ENCODE data around the gene RGS10. TPM values are rescaled to one million over a fixed set of nuclear protein-coding genes. Genes with fewer than 3 reads are reported as not detected.

Gene RGS10
- total and polyA plus RNA-seq, 2 of the 8 experiments (the other 6 are each of a cell fraction or from before 2014, with no cell fraction given): 5.5 to 13.1 TPM

- Histone ChIP-seq H3K27me3 (replicated peaks in 1 of 4; ENCODE audit: control insufficient read depth in 3 of 4, extremely low read depth in 1 of 4, insufficient read depth in 3 of 4, low read length in 3 of 4) (peaks cover 4 to 28% (median 17%) of the 10 kb centered on the region in 4 experiments; a peak in 6 of 7 replicates), H4K20me1 (replicated peaks in 1 of 2; ENCODE audit: control insufficient read depth in 1 of 2, insufficient read depth in 2 of 2, low read length in 2 of 2) (no peaks in the 10 kb centered on the region), H2BK15ac (ENCODE audit: low read length) (no peak overlapping the region), H3K4me3 (ENCODE audit: extremely low read depth in 1 of 4, insufficient read depth in 2 of 4, low read depth in 3 of 4, low read length in 4 of 4) (no peak overlapping the region), H2BK12ac (ENCODE audit: low read depth, low read length) (no peak overlapping the region), H3K23me2 (ENCODE audit: low read depth, low read length) (no peaks in the 10 kb centered on the region; the same call in 1 of the 2 replicates), H3K23ac (ENCODE audit: insufficient read length) (no peak overlapping the region), H3K79me2 (ENCODE audit: control insufficient read depth in 1 of 2, insufficient read depth in 2 of 2, low read length in 2 of 2) (no peaks in the 10 kb centered on the region), H2BK120ac (replicated peaks; ENCODE audit: low read depth, low read length) (no peak overlapping the region), H2BK20ac (ENCODE audit: low read length) (no peak overlapping the region), H3K4me1 (replicated peaks in 1 of 4; ENCODE audit: control insufficient read depth in 3 of 4, insufficient read depth in 4 of 4, low read length in 3 of 4) (no peaks in the 10 kb centered on the region), H3K14ac (ENCODE audit: insufficient read length) (no peak overlapping the region), H3K79me1 (ENCODE audit: low read depth, low read length) (no peaks in the 10 kb centered on the region), H3K9me3 (ENCODE audit: insufficient read depth in 2 of 2, low read depth in 1 of 2, low read length in 1 of 2) (no peaks in the 10 kb centered on the region), H4K5ac (ENCODE audit: insufficient read length, low read depth, low read length) (no peak overlapping the region), H2BK5ac (ENCODE audit: low read depth, low read length) (no peak overlapping the region), H3K36me3 (ENCODE audit: control insufficient read depth in 2 of 4, insufficient read depth in 4 of 4, low read length in 3 of 4) (no peaks in the 10 kb centered on the region), H2AK5ac (ENCODE audit: low read depth, low read length) (no peak overlapping the region), H4K8ac (ENCODE audit: extremely low read depth, insufficient read depth, low read length) (no peak overlapping the region), H3K9ac (replicated peaks in 1 of 4; ENCODE audit: extremely low read depth in 1 of 4, low read depth in 3 of 4, low read length in 3 of 4) (no peak overlapping the region), H2AFZ (ENCODE audit: low read length) (no peak overlapping the region), H3K56ac (replicated peaks; ENCODE audit: insufficient read length, low read depth, low read length) (no peak overlapping the region), H3K27ac (ENCODE audit: low read depth, low read length) (no peak overlapping the region), H3K4ac (replicated peaks; ENCODE audit: insufficient read length, low read depth, low read length) (no peak overlapping the region), H3K4me2 (ENCODE audit: insufficient read depth in 1 of 2, low read depth in 2 of 2, low read length in 2 of 2) (no peak overlapping the region), H3K18ac (ENCODE audit: extremely low read depth, low read length) (no peak overlapping the region), H4K91ac (replicated peaks; ENCODE audit: insufficient read length, low read length) (no peak overlapping the region)
- FAIRE-seq: no peak
- DNase-seq (ENCODE audit: low read depth in 1 of 2, low spot score in 2 of 2): no peak
- WGBS, 2 experiments (ENCODE audit: extremely low coverage in 1 of 2, insufficient coverage in 1 of 2, insufficient read length in 1 of 2, insufficient replicate concordance in 2 of 2, low coverage in 1 of 2, low lambda C conversion rate in 2 of 2, missing lambda C conversion rate in 1 of 2): 84% methylated on average over 3 of the region's 3 CpGs; no CpG with 5 or more reads in 1 of the 2 experiments
- ChIA-PET CTCF (ENCODE audit: partially characterized antibody) (interaction anchor here (0.9 to 2.0 kb wide), 2 partner anchors 18 to 28 kb away, joined by 3 to 8 read pairs; no protein-coding TSS in a partner anchor), POLR2A (ENCODE audit: partially characterized antibody) (interaction anchor here (1.0 to 1.2 kb wide), 2 partner anchors 13 to 98 kb away, joined by 3 read pairs; no protein-coding TSS in a partner anchor)
- TF ChIP-seq CHD2 (IDR thresholded peaks at IDR 0.05; ENCODE audit: low read length) (no peak), CTBP2 (IDR thresholded peaks at IDR 0.05; ENCODE audit: borderline replicate concordance, insufficient read depth, insufficient read length, low read length) (no peak), HDAC6 (IDR thresholded peaks at IDR 0.05; ENCODE audit: low read depth, low read length) (no peak), FOSL1 (IDR thresholded peaks at IDR 0.05; ENCODE audit: insufficient read depth, low read depth, low read length) (no peak), CTCF (IDR thresholded peaks at IDR 0.05; ENCODE audit: control extremely low read depth in 1 of 3, insufficient read depth in 1 of 3, low read depth in 1 of 3, low read length in 3 of 3) (no peak), RAD21 (IDR thresholded peaks at IDR 0.05 in 1 of 2, conservative IDR thresholded peaks at IDR 0.05 in 1 of 2; ENCODE audit: low read depth in 2 of 2, low read length in 2 of 2) (no peak), PHF8 (conservative IDR thresholded peaks at IDR 0.05; ENCODE audit: low read depth, low read length) (no peak), TAF7 (optimal IDR thresholded peaks at IDR 0.05; ENCODE audit: borderline replicate concordance, low read depth, low read length) (no peak), POLR2AphosphoS5 (IDR thresholded peaks at IDR 0.05; ENCODE audit: low read depth, low read length) (no peak)
Observed at GRCh38 chr10:119470920-119471702, 71.4 kb downstream of the RGS10 start.

Data from H1 (cell line).